ENCODE results near the gene CDC25C. TPM values are rescaled to one million over a fixed set of nuclear protein-coding genes. Genes with fewer than 3 reads are reported as not detected.

The CDC25C gene
- total and polyA plus RNA-seq, 9 of the 15 experiments (the other 6 are each of a cell fraction or from before 2014, with no cell fraction given), result 19.1 to 63.7 (median 31.9) TPM

DNA sequence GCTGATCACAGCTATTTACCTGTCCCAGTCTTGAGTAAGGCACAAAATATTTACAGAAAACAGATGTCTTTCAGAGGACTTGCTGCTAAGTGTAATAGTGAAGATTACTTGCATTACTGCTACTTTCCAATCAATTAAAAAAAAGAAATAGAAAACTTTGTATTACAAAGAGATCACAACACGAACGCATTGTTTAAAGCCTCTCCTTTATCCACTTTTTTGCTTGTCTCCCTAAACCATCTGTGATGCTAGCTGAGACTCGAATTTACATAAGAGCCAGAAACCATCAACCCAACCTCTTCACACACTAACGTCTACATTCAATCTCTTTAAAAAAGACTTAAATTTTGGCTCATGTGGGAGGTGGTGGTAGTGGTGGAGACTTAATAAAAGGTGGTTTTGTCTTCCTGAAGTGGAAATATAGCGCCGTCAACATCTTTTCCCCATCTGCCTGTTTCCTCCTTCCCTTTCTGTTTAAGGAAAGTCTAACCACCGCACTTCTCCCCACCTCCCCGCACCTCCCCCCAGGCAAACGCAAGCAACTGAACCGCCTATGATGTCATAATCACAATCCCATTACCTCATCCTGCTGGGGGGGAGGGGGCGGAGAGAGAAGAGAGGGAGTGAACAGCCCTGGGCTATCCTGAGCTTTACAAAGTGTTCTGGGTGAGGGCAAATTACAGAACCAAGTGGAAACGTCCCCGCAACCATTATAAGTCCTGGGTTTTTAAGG, 5.5 kb upstream of the CDC25C start (continued):
- TF ChIP-seq RBM15 (IDR thresholded peaks at IDR 0.05; ENCODE audit: insufficient read depth, low read length), result no peak
- TF ChIP-seq PYGO2 (tag; IDR thresholded peaks at IDR 0.05), result no peak
- TF ChIP-seq TRIM28 (IDR thresholded peaks at IDR 0.05), result 0 out of 2 replicates have a peak, but pooled peaks have one; percentile 41
- TF ChIP-seq, protein P1, sequence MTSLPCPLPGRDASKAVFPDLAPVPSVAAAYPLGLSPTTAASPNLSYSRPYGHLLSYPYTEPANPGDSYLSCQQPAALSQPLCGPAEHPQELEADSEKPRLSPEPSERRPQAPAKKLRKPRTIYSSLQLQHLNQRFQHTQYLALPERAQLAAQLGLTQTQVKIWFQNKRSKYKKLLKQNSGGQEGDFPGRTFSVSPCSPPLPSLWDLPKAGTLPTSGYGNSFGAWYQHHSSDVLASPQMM (CRISPR knock-in tag; IDR thresholded peaks at IDR 0.05), result no peak
- TF ChIP-seq TSC22D4 (tag; IDR thresholded peaks at IDR 0.05), result no peak
- no peak for TF ChIP-seq E2F1 (CRISPR knock-in tag; IDR thresholded peaks at IDR 0.05)
- no peak for TF ChIP-seq NR2F6 (CRISPR knock-in tag; IDR thresholded peaks at IDR 0.05)
- no peak for TF ChIP-seq SAP30 (IDR thresholded peaks at IDR 0.05; ENCODE audit: borderline replicate concordance, insufficient read depth, low read depth, low read length, poor library complexity, severe bottlenecking)
- no peak for TF ChIP-seq TCF7L2 (IDR thresholded peaks at IDR 0.05; ENCODE audit: low read depth, low read length)
- peak; percentile 66 for TF ChIP-seq HDAC3 (IDR thresholded peaks at IDR 0.05; ENCODE audit: borderline replicate concordance, partially characterized antibody)
- no peak for TF ChIP-seq NRF1 (conservative IDR thresholded peaks at IDR 0.05 in 1 of 2, IDR thresholded peaks at IDR 0.05 in 1 of 2)
- TF ChIP-seq CC2D1A (IDR thresholded peaks at IDR 0.05), result no peak
- TF ChIP-seq PHF8 (IDR thresholded peaks at IDR 0.05; ENCODE audit: borderline replicate concordance, low read length), result no peak; the same call in 1 of the 2 replicates
- TF ChIP-seq, protein P2, sequence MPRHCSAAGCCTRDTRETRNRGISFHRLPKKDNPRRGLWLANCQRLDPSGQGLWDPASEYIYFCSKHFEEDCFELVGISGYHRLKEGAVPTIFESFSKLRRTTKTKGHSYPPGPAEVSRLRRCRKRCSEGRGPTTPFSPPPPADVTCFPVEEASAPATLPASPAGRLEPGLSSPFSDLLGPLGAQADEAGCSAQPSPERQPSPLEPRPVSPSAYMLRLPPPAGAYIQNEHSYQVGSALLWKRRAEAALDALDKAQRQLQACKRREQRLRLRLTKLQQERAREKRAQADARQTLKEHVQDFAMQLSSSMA (CRISPR knock-in tag; IDR thresholded peaks at IDR 0.05), result no peak
- no peak for TF ChIP-seq GATA2 (CRISPR knock-in tag; IDR thresholded peaks at IDR 0.05)
- TF ChIP-seq HMGN3 (IDR thresholded peaks at IDR 0.05; ENCODE audit: borderline replicate concordance, extremely low read depth, insufficient read length, low read depth, low read length), result no peak
- TF ChIP-seq, protein P3, sequence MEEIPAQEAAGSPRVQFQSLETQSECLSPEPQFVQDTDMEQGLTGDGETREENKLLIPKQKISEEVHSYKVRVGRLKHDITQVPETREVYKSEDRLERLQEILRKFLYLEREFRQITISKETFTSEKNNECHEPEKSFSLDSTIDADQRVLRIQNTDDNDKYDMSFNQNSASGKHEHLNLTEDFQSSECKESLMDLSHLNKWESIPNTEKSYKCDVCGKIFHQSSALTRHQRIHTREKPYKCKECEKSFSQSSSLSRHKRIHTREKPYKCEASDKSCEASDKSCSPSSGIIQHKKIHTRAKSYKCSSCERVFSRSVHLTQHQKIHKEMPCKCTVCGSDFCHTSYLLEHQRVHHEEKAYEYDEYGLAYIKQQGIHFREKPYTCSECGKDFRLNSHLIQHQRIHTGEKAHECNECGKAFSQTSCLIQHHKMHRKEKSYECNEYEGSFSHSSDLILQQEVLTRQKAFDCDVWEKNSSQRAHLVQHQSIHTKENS (CRISPR knock-in tag; IDR thresholded peaks at IDR 0.05), result no peak
- TF ChIP-seq, protein P4, sequence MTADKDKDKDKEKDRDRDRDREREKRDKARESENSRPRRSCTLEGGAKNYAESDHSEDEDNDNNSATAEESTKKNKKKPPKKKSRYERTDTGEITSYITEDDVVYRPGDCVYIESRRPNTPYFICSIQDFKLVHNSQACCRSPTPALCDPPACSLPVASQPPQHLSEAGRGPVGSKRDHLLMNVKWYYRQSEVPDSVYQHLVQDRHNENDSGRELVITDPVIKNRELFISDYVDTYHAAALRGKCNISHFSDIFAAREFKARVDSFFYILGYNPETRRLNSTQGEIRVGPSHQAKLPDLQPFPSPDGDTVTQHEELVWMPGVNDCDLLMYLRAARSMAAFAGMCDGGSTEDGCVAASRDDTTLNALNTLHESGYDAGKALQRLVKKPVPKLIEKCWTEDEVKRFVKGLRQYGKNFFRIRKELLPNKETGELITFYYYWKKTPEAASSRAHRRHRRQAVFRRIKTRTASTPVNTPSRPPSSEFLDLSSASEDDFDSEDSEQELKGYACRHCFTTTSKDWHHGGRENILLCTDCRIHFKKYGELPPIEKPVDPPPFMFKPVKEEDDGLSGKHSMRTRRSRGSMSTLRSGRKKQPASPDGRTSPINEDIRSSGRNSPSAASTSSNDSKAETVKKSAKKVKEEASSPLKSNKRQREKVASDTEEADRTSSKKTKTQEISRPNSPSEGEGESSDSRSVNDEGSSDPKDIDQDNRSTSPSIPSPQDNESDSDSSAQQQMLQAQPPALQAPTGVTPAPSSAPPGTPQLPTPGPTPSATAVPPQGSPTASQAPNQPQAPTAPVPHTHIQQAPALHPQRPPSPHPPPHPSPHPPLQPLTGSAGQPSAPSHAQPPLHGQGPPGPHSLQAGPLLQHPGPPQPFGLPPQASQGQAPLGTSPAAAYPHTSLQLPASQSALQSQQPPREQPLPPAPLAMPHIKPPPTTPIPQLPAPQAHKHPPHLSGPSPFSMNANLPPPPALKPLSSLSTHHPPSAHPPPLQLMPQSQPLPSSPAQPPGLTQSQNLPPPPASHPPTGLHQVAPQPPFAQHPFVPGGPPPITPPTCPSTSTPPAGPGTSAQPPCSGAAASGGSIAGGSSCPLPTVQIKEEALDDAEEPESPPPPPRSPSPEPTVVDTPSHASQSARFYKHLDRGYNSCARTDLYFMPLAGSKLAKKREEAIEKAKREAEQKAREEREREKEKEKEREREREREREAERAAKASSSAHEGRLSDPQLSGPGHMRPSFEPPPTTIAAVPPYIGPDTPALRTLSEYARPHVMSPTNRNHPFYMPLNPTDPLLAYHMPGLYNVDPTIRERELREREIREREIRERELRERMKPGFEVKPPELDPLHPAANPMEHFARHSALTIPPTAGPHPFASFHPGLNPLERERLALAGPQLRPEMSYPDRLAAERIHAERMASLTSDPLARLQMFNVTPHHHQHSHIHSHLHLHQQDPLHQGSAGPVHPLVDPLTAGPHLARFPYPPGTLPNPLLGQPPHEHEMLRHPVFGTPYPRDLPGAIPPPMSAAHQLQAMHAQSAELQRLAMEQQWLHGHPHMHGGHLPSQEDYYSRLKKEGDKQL (CRISPR knock-in tag; IDR thresholded peaks at IDR 0.05; ENCODE audit: borderline replicate concordance), result no peak

All from K562 (cell line).